Bronchial epithelial cell (primary cell): ENCODE data around the gene FAM13C. TPM values are rescaled to one million over a fixed set of nuclear protein-coding genes. Genes with fewer than 3 reads are reported as not detected.
A peak's percentile ranks its signal among the peaks of the same experiment; 100 is the strongest.

Source experiments
- DNase-seq: peaks from one replicate; pipeline ENCODE4 v3.0.0-alpha.2; 2010; ENCODE audit warnings: low read depth
- FAIRE-seq: peaks from 2 replicates; lab custom pipeline; 2011; peaks lifted over from hg19 to GRCh38; lab: Jason Lieb, UNC
- H3K27me3 ChIP-seq: 2 replicates; pipeline ENCODE4 v1.5.1; 2011; ENCODE audit warnings: low read length; ENCODE audit not compliant: control insufficient read depth, insufficient read depth
- H3K36me3 ChIP-seq: 2 replicates; pipeline ENCODE4 v1.5.1; 2011; ENCODE audit warnings: low read length; ENCODE audit not compliant: control insufficient read depth, insufficient read depth
- H3K4me3 ChIP-seq: 2 replicates; pipeline ENCODE4 v1.5.1; 2011; ENCODE audit warnings: mild to moderate bottlenecking, low read depth, low read length, control low read depth
- total RNA-seq: library from RNA; depleted of rRNA; stranded (reverse); fragments of >200 nt; gene quantifications from 2 replicates; pipeline ENCODE4 v1.2.1, GENCODE V29; 2014
- TF ChIP-seq, protein P1 (sequence below): IDR thresholded peaks from 2 replicates; pipeline ENCODE4 v1.5.1; 2011; ENCODE audit warnings: mild to moderate bottlenecking, moderate library complexity, low read length, control low read depth, inconsistent platforms; ENCODE audit not compliant: insufficient read depth, severe bottlenecking

FAM13C gene
- total RNA-seq, 1 donor from 2014 or later, result under 0.01 TPM

GRCh38 chr10:59304521-59305097 lies 57.7 kb downstream of the FAM13C start:
- DNase-seq (peak; percentile 53), FAIRE-seq (no peak)
- Histone ChIP-seq H3K4me3 (no peak overlapping the region), H3K27me3 (no peaks in the 10 kb centered on the region), H3K36me3 (no peaks in the 10 kb centered on the region)
- TF ChIP-seq, protein P1, sequence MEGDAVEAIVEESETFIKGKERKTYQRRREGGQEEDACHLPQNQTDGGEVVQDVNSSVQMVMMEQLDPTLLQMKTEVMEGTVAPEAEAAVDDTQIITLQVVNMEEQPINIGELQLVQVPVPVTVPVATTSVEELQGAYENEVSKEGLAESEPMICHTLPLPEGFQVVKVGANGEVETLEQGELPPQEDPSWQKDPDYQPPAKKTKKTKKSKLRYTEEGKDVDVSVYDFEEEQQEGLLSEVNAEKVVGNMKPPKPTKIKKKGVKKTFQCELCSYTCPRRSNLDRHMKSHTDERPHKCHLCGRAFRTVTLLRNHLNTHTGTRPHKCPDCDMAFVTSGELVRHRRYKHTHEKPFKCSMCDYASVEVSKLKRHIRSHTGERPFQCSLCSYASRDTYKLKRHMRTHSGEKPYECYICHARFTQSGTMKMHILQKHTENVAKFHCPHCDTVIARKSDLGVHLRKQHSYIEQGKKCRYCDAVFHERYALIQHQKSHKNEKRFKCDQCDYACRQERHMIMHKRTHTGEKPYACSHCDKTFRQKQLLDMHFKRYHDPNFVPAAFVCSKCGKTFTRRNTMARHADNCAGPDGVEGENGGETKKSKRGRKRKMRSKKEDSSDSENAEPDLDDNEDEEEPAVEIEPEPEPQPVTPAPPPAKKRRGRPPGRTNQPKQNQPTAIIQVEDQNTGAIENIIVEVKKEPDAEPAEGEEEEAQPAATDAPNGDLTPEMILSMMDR, result no peak

GRCh38 chr10:59303018-59303417 lies 59.3 kb downstream of the FAM13C start:
- no peak for FAIRE-seq
- H3K27me3 ChIP-seq, result no peaks in the 10 kb centered on the region
- H3K36me3 ChIP-seq, result no peaks in the 10 kb centered on the region
- peak; percentile 62 for DNase-seq
- H3K4me3 ChIP-seq, result no peak overlapping the region
- TF ChIP-seq, protein P1, result no peak

DNA sequence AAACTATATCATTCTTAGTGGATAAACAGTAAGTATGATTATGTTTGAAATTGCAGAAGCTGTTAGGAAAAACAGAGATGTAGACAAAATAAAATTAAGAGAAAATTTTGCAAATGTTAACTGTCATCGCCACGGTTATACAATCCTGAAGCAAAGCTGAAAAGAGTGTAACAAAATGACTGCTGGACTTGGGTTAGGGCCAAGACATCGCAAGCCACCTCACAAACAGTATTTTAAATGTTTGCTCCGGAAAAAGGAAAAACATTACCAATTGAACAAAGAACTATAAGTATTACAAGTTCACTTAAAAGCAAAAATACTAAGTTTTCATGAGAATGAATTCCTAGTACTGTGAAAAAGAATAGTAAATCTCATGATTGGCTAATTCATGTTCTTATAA lies 60.0 kb downstream of the FAM13C start:
- Histone ChIP-seq H3K27me3 (no peaks in the 10 kb centered on the region), H3K4me3 (no peak overlapping the region), H3K36me3 (no peaks in the 10 kb centered on the region)
- FAIRE-seq, result no peak
- TF ChIP-seq, protein P1, result no peak
- DNase-seq, result no peak

GRCh38 chr10:59301067-59301754 lies 61.1 kb downstream of the FAM13C start:
- TF ChIP-seq, protein P1, result no peak
- Histone ChIP-seq H3K27me3 (no peaks in the 10 kb centered on the region), H3K4me3 (no peak overlapping the region), H3K36me3 (no peaks in the 10 kb centered on the region)
- FAIRE-seq, result no peak
- no peak for DNase-seq

GRCh38 chr10:59300386-59300785 lies 62.0 kb downstream of the FAM13C start:
- no peaks in the 10 kb centered on the region for H3K27me3 ChIP-seq
- DNase-seq, result no peak
- FAIRE-seq, result no peak
- TF ChIP-seq, protein P1, result no peak
- no peak overlapping the region for H3K4me3 ChIP-seq
- no peaks in the 10 kb centered on the region for H3K36me3 ChIP-seq
